Activated CD4-positive, alpha-beta T cell treated with anti-CD3 and anti-CD28 coated beads, Interleukin-2, amount 50 U/mL, for 16 hours (primary cell): ENCODE results near the gene KIF12.
"Not testable (repeated sequence)": the region's sequence is repeated elsewhere in the genome, so short reads cannot be mapped to it uniquely, and the experiment has no call there.

Experiments used
- DNase-seq: peaks from one replicate; pipeline ENCODE4 v3.0.0-alpha.2; 2020

Gene KIF12

GRCh38 chr9:114083666-114084065, 15.4 kb downstream of the KIF12 start:
- DNase-seq: no peak

GRCh38 chr9:114082763-114083412, 16.2 kb downstream of the KIF12 start:
- DNase-seq: not testable (repeated sequence)

GRCh38 chr9:114082017-114082762, 16.9 kb downstream of the KIF12 start:
- peak; percentile 84 for DNase-seq

GRCh38 chr9:114081441-114082016, 17.6 kb downstream of the KIF12 start:
- DNase-seq: no peak

GRCh38 chr9:114080773-114081440, 18.2 kb downstream of the KIF12 start:
- no peak for DNase-seq

GRCh38 chr9:114080195-114080772, 18.8 kb downstream of the KIF12 start:
- no peak for DNase-seq

GRCh38 chr9:114078781-114079156, 20.3 kb downstream of the KIF12 start:
- DNase-seq: no peak

- DNase-seq: no peak
Measured at GRCh38 chr9:114078021-114078780, 20.9 kb downstream of the KIF12 start, which contains the start of gene AMBP. Gene AMBP (minus strand): TSS chr9:114078300. CDS start chr9:114078209, 91 bp downstream.

GRCh38 chr9:114077162-114077837, 21.8 kb downstream of the KIF12 start:
- no peak for DNase-seq

- DNase-seq: no peak
Measured at GRCh38 chr9:114076237-114077161, 22.6 kb downstream of the KIF12 start.

- no peak for DNase-seq
Measured at GRCh38 chr9:114075602-114076001, 23.5 kb downstream of the KIF12 start.

- DNase-seq: no peak
Measured at GRCh38 chr9:114072184-114073140, 26.6 kb downstream of the KIF12 start.

- no peak for DNase-seq
Measured at GRCh38 chr9:114071197-114071795, 27.8 kb downstream of the KIF12 start.

GRCh38 chr9:114070188-114071103, 28.6 kb downstream of the KIF12 start:
- DNase-seq: no peak

- DNase-seq: no peak
Measured at GRCh38 chr9:114069476-114070187, 29.5 kb downstream of the KIF12 start.

- no peak for DNase-seq
Measured at GRCh38 chr9:114065304-114065703, 33.8 kb downstream of the KIF12 start.

- no peak for DNase-seq
Measured at GRCh38 chr9:114061830-114062474, 37.1 kb downstream of the KIF12 start.
